ENCODE results near the gene CEP120. TPM values are rescaled to one million over a fixed set of nuclear protein-coding genes. Genes with fewer than 3 reads are reported as not detected.

Gene CEP120
- total RNA-seq, 1 experiment from 2014 or later: 24.6 TPM

GRCh38 chr5:123299136-123299535, 124.1 kb downstream of the CEP120 start:
- DNase-seq (ENCODE audit: low read depth): no peak

- DNase-seq (ENCODE audit: low read depth): no peak
Measured at GRCh38 chr5:123298335-123299030, 124.7 kb downstream of the CEP120 start.

- peak; percentile 7 for DNase-seq (ENCODE audit: low read depth)
Measured at GRCh38 chr5:123297866-123298265, 125.3 kb downstream of the CEP120 start.

GRCh38 chr5:123297198-123297831, 125.9 kb downstream of the CEP120 start:
- DNase-seq (ENCODE audit: low read depth): no peak

Other genes with a start within 250 kb of the CEP120 start
- 42.5 and 49.6 TPM in 2 replicates for gene CSNK1G3, start 88.8 kb upstream of the CEP120 start, total RNA-seq (2014; rRNA removed)

Data from LHCN-M2 (cell line).